Lower leg skin (tissue), 3 donors: Measurements from ENCODE around the gene NDEL1.

Source experiments
- CTCF ChIP-seq, 3 donors: fragments of 450-650 bp; IDR thresholded peaks; one replicate each; pipeline ENCODE4 v1.5.1; 2016; ENCODE audit warnings: antibody characterized with exemption in 3 of 3, mild to moderate bottlenecking in 3 of 3, moderate library complexity in 2 of 3
- POLR2A ChIP-seq, 2 donors: fragments of 450-650 bp; IDR thresholded peaks; one replicate each; pipeline ENCODE4 v1.6.1; 2016 to 2017; ENCODE audit warnings: antibody characterized with exemption in 2 of 2, mild to moderate bottlenecking in 1 of 2, moderate library complexity in 1 of 2

DNA sequence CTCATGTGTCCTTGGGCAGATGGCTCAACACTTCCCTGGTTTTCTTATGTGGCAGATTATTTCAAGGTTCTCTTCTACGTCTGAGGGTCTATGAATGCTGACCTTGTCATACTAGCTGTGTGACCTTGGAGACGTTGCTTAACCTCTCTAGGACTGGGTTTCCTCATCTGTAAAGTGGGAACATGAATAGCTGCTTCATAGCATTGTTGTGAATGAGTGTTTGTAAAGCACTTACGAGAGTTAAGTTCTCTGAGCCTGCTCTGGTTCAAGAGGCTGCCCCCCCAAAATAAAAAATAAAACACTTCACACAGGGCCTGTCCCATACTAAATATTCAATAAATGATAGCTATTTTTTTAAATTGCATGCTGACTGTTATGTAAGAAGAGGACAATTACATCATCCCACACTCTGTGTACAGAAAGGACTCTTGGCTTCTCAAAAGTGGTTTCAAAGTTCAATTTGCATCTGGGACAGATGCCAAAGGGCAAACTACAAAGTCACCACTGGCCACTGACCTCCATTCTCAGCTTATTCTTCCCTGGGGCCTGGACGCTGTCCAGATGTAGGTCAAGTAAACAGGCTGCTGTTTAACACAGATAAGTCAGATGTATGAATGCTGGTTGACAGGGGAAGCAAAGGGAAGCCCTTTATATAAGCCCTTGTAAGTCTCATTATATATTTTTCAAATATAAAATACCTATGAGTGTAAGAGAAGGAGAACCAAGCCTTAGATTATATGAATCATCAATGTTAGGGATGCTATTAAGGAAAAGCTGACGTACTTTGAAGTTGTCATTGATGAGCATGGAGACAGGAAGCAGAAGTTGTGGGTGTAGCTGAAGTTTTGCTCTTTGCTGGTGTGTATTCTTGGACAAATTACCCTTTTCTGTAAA, 15.4 kb upstream of the NDEL1 start:
- TF ChIP-seq CTCF (IDR thresholded peaks at IDR 0.05) (peak in 1 of 3 donors; percentile 41), POLR2A (IDR thresholded peaks at IDR 0.05) (no peak)
